ENCODE results near the gene SUPT3H.

Gene SUPT3H

GRCh38 chr6:44779130-44779826, 598.5 kb downstream of the SUPT3H start:
- no peak for DNase-seq
